ENCODE measurements around the gene RHOD. TPM values are rescaled to one million over a fixed set of nuclear protein-coding genes. Genes with fewer than 3 reads are reported as not detected.

RHOD gene
- polyA plus RNA-seq, 1 experiment: 12.9 TPM

DNA sequence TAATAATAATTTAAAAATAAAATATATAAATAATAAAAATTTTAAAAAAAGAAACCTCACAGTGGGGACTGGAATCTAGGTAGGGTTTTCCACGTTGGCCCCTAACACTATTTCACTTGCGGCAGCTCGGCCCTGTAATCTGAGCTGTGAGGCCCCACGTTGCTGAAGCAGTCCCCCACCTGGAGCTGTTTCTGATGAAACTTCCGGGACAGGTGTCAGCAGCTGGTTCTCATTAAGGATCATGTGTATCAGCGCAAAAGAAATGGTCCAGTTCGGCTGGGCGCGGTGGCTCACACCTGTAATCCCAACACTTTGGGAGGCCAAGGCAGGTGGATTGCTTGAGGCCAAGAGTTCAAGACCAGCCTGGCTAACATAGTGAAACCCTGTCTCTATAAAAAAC, 17.3 kb downstream of the RHOD start:
- no peaks in the 10 kb centered on the region; the same call in 1 of the 2 replicates for H3K9me3 ChIP-seq (ENCODE audit: control insufficient read depth, insufficient read depth, low read length)
- POLR2A ChIA-PET: interaction anchor here (0.6 to 0.7 kb wide), 2 partner anchors 72 to 230 kb away, joined by 3 to 5 read pairs; no protein-coding TSS in a partner anchor
- H3K27me3 ChIP-seq (ENCODE audit: control insufficient read depth, insufficient read depth, low read length): no peaks in the 10 kb centered on the region
- CTCF ChIA-PET: interaction anchor here (1.1 to 1.3 kb wide), 2 partner anchors 244 to 278 kb away, joined by 3 to 4 read pairs; no protein-coding TSS in a partner anchor
- H3K4me3 ChIP-seq (ENCODE audit: low read depth, low read length): no peak overlapping the region
- DNase-seq (ENCODE audit: low read depth, low spot score): no peak
- H3K27ac ChIP-seq (ENCODE audit: low read depth, low read length): no peak overlapping the region
- TF ChIP-seq, protein P1, sequence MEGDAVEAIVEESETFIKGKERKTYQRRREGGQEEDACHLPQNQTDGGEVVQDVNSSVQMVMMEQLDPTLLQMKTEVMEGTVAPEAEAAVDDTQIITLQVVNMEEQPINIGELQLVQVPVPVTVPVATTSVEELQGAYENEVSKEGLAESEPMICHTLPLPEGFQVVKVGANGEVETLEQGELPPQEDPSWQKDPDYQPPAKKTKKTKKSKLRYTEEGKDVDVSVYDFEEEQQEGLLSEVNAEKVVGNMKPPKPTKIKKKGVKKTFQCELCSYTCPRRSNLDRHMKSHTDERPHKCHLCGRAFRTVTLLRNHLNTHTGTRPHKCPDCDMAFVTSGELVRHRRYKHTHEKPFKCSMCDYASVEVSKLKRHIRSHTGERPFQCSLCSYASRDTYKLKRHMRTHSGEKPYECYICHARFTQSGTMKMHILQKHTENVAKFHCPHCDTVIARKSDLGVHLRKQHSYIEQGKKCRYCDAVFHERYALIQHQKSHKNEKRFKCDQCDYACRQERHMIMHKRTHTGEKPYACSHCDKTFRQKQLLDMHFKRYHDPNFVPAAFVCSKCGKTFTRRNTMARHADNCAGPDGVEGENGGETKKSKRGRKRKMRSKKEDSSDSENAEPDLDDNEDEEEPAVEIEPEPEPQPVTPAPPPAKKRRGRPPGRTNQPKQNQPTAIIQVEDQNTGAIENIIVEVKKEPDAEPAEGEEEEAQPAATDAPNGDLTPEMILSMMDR (IDR thresholded peaks at IDR 0.05; ENCODE audit: low read depth, low read length): no peak

DNA sequence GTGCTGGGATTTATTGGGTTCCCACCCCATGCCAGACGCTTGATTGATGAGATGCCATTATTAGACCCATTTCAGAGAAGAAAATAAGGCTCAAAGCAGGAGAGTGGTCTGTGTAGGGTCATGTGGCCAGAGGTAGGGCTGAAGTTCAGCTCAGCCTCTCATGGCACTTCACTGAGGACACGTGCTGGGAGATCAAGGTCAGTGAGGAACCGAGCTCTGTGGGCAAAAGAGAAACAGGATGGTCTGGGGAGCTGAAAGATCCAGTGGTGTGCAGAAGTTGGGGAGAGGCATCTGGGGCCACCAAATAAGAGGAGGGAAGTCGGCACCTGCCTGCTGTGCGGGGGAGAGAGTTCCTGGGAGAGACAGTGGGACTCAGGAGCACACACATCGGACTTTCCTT, 19.6 kb downstream of the RHOD start:
- Histone ChIP-seq H3K27me3 (ENCODE audit: control insufficient read depth, insufficient read depth, low read length) (no peaks in the 10 kb centered on the region), H3K9me3 (ENCODE audit: control insufficient read depth, insufficient read depth, low read length) (no peaks in the 10 kb centered on the region; the same call in 1 of the 2 replicates), H3K27ac (ENCODE audit: low read depth, low read length) (no peak overlapping the region), H3K4me3 (ENCODE audit: low read depth, low read length) (no peak overlapping the region)
- ChIA-PET POLR2A (no interaction called here), CTCF (interaction anchor here (0.6 kb wide), 1 partner anchor 20 kb away, joined by 3 read pairs; no protein-coding TSS in a partner anchor)
- TF ChIP-seq, protein P1 (IDR thresholded peaks at IDR 0.05; ENCODE audit: low read depth, low read length): no peak
- DNase-seq (ENCODE audit: low read depth, low spot score): no peak

DNA sequence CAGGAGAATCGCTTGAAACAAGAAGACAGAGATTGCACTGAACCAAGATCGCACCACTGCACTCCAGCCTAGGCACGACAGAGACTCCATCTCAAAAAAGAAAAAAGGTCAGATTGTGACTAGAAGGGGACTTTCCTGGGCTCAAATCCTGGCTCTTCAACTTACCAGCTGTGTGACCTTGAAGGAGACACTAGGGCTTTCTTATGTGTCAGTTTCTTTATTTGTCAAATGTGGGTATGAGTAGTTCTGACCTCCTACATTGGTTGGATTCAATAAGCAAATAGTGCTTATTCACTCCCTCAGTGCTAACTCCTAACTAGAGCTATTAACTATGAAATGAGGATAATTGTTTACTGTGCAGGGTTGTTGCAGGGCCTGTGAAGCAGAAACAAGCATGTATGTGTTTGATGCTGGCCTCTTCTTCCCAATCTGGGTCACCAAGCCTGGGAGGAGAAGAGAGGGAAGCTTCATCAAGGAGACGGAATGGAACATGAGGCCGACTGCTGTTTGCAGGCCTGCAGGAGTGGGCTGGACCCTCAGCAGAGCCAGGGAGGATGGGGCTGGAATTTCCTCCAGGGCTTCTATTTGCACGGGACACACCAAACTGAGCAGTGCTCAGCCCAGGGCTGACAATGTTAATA, 22.5 kb downstream of the RHOD start:
- ChIA-PET POLR2A (interaction anchor here (0.8 kb wide), 1 partner anchor 39 kb away, joined by 4 read pairs; the partner anchor contains the start of gene KDM2A), CTCF (no interaction called here)
- Histone ChIP-seq H3K4me3 (ENCODE audit: low read depth, low read length) (no peak overlapping the region), H3K9me3 (ENCODE audit: control insufficient read depth, insufficient read depth, low read length) (no peaks in the 10 kb centered on the region), H3K27ac (ENCODE audit: low read depth, low read length) (no peak overlapping the region), H3K27me3 (ENCODE audit: control insufficient read depth, insufficient read depth, low read length) (no peaks in the 10 kb centered on the region)
- TF ChIP-seq, protein P1 (IDR thresholded peaks at IDR 0.05; ENCODE audit: low read depth, low read length): no peak
- no peak for DNase-seq (ENCODE audit: low read depth, low spot score)

DNA sequence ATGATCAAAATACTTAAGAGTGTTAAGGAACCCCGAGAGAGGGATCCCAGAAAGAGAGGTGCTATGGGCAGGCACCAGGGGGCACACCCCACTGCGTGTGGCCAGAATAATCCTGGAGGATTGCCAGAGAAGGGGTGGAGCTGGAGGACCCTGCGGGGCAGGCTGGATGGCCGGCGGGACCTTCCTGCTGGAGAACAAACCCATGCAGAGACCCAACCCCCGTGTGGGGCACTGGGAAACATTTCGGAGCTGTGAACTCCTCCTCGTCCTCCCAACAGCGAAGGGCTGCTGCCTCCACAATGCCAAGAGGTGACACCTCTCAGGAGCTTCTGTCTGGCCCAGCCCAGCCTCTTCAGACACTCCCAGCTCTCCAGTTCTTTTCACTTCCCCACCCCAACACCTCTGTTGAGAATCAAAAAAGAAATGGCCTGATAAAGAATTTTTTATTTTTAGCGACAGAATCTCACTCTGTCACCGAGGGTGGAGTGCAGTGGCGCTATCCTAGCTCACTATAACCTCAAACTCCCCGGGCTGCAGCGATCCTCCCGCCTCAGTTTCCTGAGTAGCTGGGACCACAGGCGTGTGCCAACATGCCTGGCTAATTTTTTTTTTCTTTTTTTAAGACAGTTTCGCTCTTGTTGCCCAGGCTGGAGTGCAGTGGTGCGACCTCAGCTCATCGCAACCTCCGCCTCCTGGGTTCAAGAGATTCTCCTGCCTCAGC, 25.6 kb downstream of the RHOD start:
- Histone ChIP-seq H3K9me3 (ENCODE audit: control insufficient read depth, insufficient read depth, low read length) (no peaks in the 10 kb centered on the region), H3K27ac (ENCODE audit: low read depth, low read length) (no peak overlapping the region), H3K27me3 (ENCODE audit: control insufficient read depth, insufficient read depth, low read length) (no peaks in the 10 kb centered on the region), H3K4me3 (ENCODE audit: low read depth, low read length) (no peak overlapping the region)
- TF ChIP-seq, protein P1 (IDR thresholded peaks at IDR 0.05; ENCODE audit: low read depth, low read length): no peak
- ChIA-PET CTCF (interaction anchor here (0.6 to 1.6 kb wide), 7 partner anchors 12 to 235 kb away, joined by 3 to 7 read pairs (median 3); no protein-coding TSS in a partner anchor), POLR2A (no interaction called here)
- no peak for DNase-seq (ENCODE audit: low read depth, low spot score)

All from AG04450 (cell line).